Transverse colon (tissue), 4 donors: ENCODE results near the gene HLA-DOA. TPM values are rescaled to one million over a fixed set of nuclear protein-coding genes. Genes with fewer than 3 reads are reported as not detected.

Source experiments
- DNase-seq: peaks from one replicate; pipeline ENCODE4 v3.0.0-alpha.2; 2019
- H3K27ac ChIP-seq, 4 donors: fragments of 200-600 bp; sonication (generic); 2 replicates each; pipeline ENCODE4 v1.5.1; 2016 to 2018; ENCODE audit warnings: inconsistent platforms in 4 of 4
- H3K27me3 ChIP-seq: fragments of 200-600 bp; sonication (generic); 2 replicates; pipeline ENCODE4 v1.5.1; 2017; ENCODE audit warnings: inconsistent platforms
- H3K36me3 ChIP-seq, 4 donors: fragments of 200-600 bp; sonication (generic); 2 replicates each; pipeline ENCODE4 v1.5.1; 2017 to 2019; ENCODE audit warnings: inconsistent platforms in 4 of 4
- H3K4me1 ChIP-seq, 4 donors: fragments of 200-600 bp; sonication (generic); 2 replicates each; pipeline ENCODE4 v1.5.1; 2017 to 2020; ENCODE audit warnings: inconsistent platforms in 4 of 4
- H3K4me3 ChIP-seq, 4 donors: fragments of 200-600 bp; sonication (generic); 1 replicate in 1 of 4; 2 replicates in 3 of 4; pipeline versions ENCODE4 v1.5.1 to v1.6.1; 2017 to 2019; ENCODE audit warnings: inconsistent platforms in 4 of 4
- H3K9me3 ChIP-seq, 2 donors: fragments of 200-600 bp; sonication (generic); 2 replicates each; pipeline ENCODE4 v1.5.1; 2017 to 2019; ENCODE audit warnings: inconsistent platforms in 2 of 2
- EP300 ChIP-seq: sonication (generic); formaldehyde crosslinking; IDR thresholded peaks from one replicate; pipeline ENCODE4 v1.6.1; 2017; ENCODE audit warnings: antibody characterized with exemption, low read depth
- POLR2A ChIP-seq: fragments of 450-650 bp; IDR thresholded peaks from one replicate; pipeline ENCODE4 v1.6.1; 2016; ENCODE audit warnings: antibody characterized with exemption, mild to moderate bottlenecking, moderate library complexity
- POLR2AphosphoS5 ChIP-seq, 3 donors: sonication (generic); formaldehyde crosslinking; IDR thresholded peaks; one replicate each; pipeline ENCODE4 v1.6.1; 2016; ENCODE audit warnings: antibody characterized with exemption in 3 of 3
- WGBS, 2 donors: methylation state at CpG; one replicate each; pipeline ENCODE4 v1.1.5; 2018; ENCODE audit warnings: low coverage in 1 of 2; 5-methylcytosine and 5-hydroxymethylcytosine counted together
- in situ Hi-C, 4 donors: fragments of 200-750 bp; cut with MboI; loops; one replicate each; pipeline versions ENCODE4 v1.15.0 to v1.15.1; 2017; ENCODE audit warnings: low sequenced_read_pairs in 3 of 4, low pct_ligation_motif_present in 1 of 4, low pct_unique_long_range_greater_than_20kb in 1 of 4
- intact Hi-C: fragments of 100-400 bp; cut with DNase I; formaldehyde crosslinking; loops from one replicate; pipeline ENCODE4 v1.15.1; 2023; ENCODE audit warnings: low total_unique reads
- total RNA-seq, 4 donors: library from RNA; depleted of rRNA; stranded (reverse); fragments of >200 nt; gene quantifications; one replicate each; pipeline ENCODE4 v1.1.0, GENCODE V29; 2016
- TF ChIP-seq, protein P1 (sequence below), 5 experiments: fragments of 200-600 bp in 3 of 5; fragments of 450-650 bp in 2 of 5; sonication (generic) in 3 of 5; IDR thresholded peaks; 1 replicate in 2 of 5; 2 replicates in 3 of 5; pipeline ENCODE4 v1.5.1; 2016 to 2017; ENCODE audit warnings: antibody characterized with exemption in 5 of 5, inconsistent platforms in 3 of 5, mild to moderate bottlenecking in 2 of 5, moderate library complexity in 1 of 5

HLA-DOA gene
- total RNA-seq, 4 donors from 2014 or later: 0.82 to 7.9 (median 2.6) TPM

- Histone ChIP-seq H3K27ac (peak overlapping the region; percentile 34 to 65 (median 53)), H3K27me3 (no peaks in the 10 kb centered on the region), H3K4me3 (no peak overlapping the region), H3K9me3 (no peaks in the 10 kb centered on the region), H3K4me1 (peaks cover 20 to 63% (median 43%) of the 10 kb centered on the region in 4 donors), H3K36me3 (peaks cover 0 to 30% (median 14%) of the 10 kb centered on the region in 4 donors)
- intact Hi-C loops (no loop called here), in situ Hi-C loops (loop anchor here (10.0 to 25.0 kb wide), 3 partner anchors 49 to 99 kb away; no protein-coding TSS in a partner anchor)
- 28 to 45% methylated on average over 3 of the region's 3 CpGs for WGBS, 2 donors
- no peak for TF ChIP-seq EP300
- TF ChIP-seq POLR2AphosphoS5 (IDR thresholded peaks at IDR 0.05): no peak
- TF ChIP-seq, protein P1, sequence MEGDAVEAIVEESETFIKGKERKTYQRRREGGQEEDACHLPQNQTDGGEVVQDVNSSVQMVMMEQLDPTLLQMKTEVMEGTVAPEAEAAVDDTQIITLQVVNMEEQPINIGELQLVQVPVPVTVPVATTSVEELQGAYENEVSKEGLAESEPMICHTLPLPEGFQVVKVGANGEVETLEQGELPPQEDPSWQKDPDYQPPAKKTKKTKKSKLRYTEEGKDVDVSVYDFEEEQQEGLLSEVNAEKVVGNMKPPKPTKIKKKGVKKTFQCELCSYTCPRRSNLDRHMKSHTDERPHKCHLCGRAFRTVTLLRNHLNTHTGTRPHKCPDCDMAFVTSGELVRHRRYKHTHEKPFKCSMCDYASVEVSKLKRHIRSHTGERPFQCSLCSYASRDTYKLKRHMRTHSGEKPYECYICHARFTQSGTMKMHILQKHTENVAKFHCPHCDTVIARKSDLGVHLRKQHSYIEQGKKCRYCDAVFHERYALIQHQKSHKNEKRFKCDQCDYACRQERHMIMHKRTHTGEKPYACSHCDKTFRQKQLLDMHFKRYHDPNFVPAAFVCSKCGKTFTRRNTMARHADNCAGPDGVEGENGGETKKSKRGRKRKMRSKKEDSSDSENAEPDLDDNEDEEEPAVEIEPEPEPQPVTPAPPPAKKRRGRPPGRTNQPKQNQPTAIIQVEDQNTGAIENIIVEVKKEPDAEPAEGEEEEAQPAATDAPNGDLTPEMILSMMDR (IDR thresholded peaks at IDR 0.05): no peak
- TF ChIP-seq POLR2A: no peak
- no peak for DNase-seq
These were observed 25.3 kb downstream of the HLA-DOA start for GRCh38 chr6:32983964-32984621.

DNA sequence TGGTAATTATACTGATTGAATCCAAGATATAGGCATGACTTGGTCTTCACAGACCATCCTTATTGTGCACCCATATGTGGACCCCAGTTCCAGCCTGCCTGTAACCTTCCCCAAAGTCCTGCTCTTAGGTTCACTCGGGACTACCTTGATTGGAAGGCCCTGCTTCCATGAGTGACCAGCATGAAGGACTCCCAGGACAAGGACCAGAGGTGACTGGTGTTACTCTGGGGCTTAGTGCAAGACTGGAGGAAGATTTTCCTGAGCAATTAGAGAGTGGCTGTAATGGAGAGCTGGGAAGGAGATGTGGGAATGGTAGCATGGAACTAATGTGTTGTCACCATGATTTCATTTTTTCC, 25.9 kb downstream of the HLA-DOA start:
- H3K36me3 ChIP-seq: peaks cover 0 to 37% (median 16%) of the 10 kb centered on the region in 4 donors
- intact Hi-C loops (no loop called here), in situ Hi-C loops (loop anchor here (10.0 to 25.0 kb wide), 3 partner anchors 49 to 99 kb away; no protein-coding TSS in a partner anchor)
- H3K27me3 ChIP-seq: no peaks in the 10 kb centered on the region
- no peak overlapping the region for H3K4me3 ChIP-seq
- peaks cover 21 to 68% (median 43%) of the 10 kb centered on the region in 4 donors for H3K4me1 ChIP-seq
- peak overlapping the region; percentile 34 to 65 (median 58) for H3K27ac ChIP-seq
- no peaks in the 10 kb centered on the region for H3K9me3 ChIP-seq
- TF ChIP-seq EP300: no peak
- no peak for TF ChIP-seq POLR2A
- WGBS, 2 donors: 15% methylated on average over 1 of the region's 1 CpG; no CpG with 5 or more reads in 1 of the 2 donors
- DNase-seq: no peak

DNA sequence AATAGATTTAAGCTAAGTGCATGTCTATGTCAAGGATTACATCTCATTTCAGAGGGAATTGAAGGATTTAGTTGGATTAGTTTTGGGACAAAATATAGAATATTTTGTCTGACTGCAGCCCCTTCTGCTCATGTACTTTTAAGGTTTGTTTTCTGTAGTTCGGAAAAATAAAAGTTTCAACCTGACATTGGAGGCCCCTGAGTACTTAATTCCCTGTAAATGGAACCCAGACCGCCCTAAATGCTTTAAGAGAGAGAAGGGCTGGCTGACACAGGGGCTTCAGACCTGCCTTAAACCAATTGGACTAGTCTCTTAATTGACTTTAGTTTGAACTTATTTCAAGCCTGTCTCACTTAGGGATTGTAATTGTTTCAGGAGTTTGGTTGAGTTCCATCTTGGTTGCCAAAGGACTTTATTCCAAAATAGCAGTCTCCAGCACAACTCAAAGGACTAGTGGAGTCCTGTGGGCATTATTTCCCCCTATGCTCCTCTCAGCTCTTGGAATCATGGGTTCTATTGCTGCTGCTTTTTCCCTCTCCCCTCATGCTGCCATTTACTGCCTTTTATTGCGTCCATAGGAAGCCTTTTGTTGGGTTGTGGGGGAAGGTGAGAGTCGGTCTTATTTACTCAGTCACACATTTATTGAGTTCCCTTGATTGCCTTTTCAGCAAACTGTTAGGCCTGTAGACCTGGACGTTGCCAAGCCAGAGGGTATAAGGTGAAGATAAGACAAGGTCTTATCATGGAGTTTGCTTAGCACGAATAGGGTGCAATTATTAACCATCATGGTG, 26.5 kb downstream of the HLA-DOA start:
- Histone ChIP-seq H3K9me3 (no peaks in the 10 kb centered on the region), H3K27me3 (no peaks in the 10 kb centered on the region), H3K36me3 (peaks cover 0 to 42% (median 19%) of the 10 kb centered on the region in 4 donors), H3K4me1 (peaks cover 27 to 73% (median 45%) of the 10 kb centered on the region in 4 donors), H3K4me3 (no peak overlapping the region), H3K27ac (peak overlapping the region; percentile 34 to 65 (median 58))
- WGBS, 2 donors: 10 to 33% methylated on average over 2 to 6 of the region's 6 CpGs
- TF ChIP-seq, protein P1 (IDR thresholded peaks at IDR 0.05): no peak
- TF ChIP-seq EP300 (no peak), POLR2AphosphoS5 (IDR thresholded peaks at IDR 0.05) (peak; percentile 3 to 33 (median 17)), POLR2A (no peak)
- in situ Hi-C loops: loop anchor here (10.0 to 25.0 kb wide), 3 partner anchors 48 to 98 kb away; no protein-coding TSS in a partner anchor
- DNase-seq: no peak
- intact Hi-C loops: no loop called here

- intact Hi-C loops (no loop called here), in situ Hi-C loops (loop anchor here (10.0 to 25.0 kb wide), 3 partner anchors 47 to 97 kb away; no protein-coding TSS in a partner anchor)
- Histone ChIP-seq H3K27me3 (no peaks in the 10 kb centered on the region), H3K4me1 (peaks cover 34 to 80% (median 52%) of the 10 kb centered on the region in 4 donors), H3K27ac (peak overlapping the region; percentile 34 to 65 (median 58)), H3K36me3 (peaks cover 0 to 50% (median 22%) of the 10 kb centered on the region in 4 donors), H3K9me3 (no peaks in the 10 kb centered on the region), H3K4me3 (no peak overlapping the region)
- WGBS, 2 donors: 21 to 25% methylated on average over 8 of the region's 8 CpGs
- no peak for DNase-seq
- TF ChIP-seq EP300 (no peak), POLR2A (no peak), POLR2AphosphoS5 (IDR thresholded peaks at IDR 0.05) (peak in 1 of 3 donors; percentile 31)
These were observed 27.2 kb downstream of the HLA-DOA start for GRCh38 chr6:32982084-32982701.
